Left colon (tissue), 2 donors: Measurements from ENCODE around the gene RBFOX2. TPM values are rescaled to one million over a fixed set of nuclear protein-coding genes. Genes with fewer than 3 reads are reported as not detected.

Source experiments
- ATAC-seq: fragments of 200-7000 bp; cut with Tn5 transposase; one replicate; pipeline ENCODE4 v1.9.1; 2020; ENCODE audit warnings: mild to moderate bottlenecking, moderate library complexity
- DNase-seq, 2 donors: peaks; one replicate each; pipeline ENCODE4 v3.0.0-alpha.2; 2020
- intact Hi-C, 2 donors: fragments of 100-400 bp; cut with DNase I in 1 of 2; cut with micrococcal nuclease in 1 of 2; formaldehyde crosslinking; loops; one replicate each; pipeline versions ENCODE4 v1.11.2 to v1.14.0; 2022; cut with DNase I, micrococcal nuclease
- total RNA-seq, 2 donors: library from RNA; stranded (reverse); fragmentation: NEBNext Ultra II Directional; extraction: Animal tissue kit (Norgen Biotek cat#: 25700); gene quantifications; one replicate each; pipeline ENCODE4 v1.2.1, GENCODE V29; 2021
- donor health status: DM: no; HTN: no; CAD: no.
- donor health status: DM: yes; HTN: yes; CAD: no.

The RBFOX2 gene
- total RNA-seq, 2 donors from 2014 or later: 34.3 to 48.8 TPM

GRCh38 chr22:35987487-35987886 lies 41.1 kb downstream of the RBFOX2 start:
- intact Hi-C loops: no loop called here
- ATAC-seq: no peak
- no peak for DNase-seq

GRCh38 chr22:35986088-35986487 lies 42.5 kb downstream of the RBFOX2 start:
- ATAC-seq: no peak
- intact Hi-C loops: no loop called here
- no peak for DNase-seq

- ATAC-seq (no peak), DNase-seq (no peak)
- intact Hi-C loops: no loop called here
Measured at GRCh38 chr22:35985371-35985770, 43.3 kb downstream of the RBFOX2 start.

GRCh38 chr22:35984183-35985175 lies 44.1 kb downstream of the RBFOX2 start:
- intact Hi-C loops: no loop called here
- ATAC-seq: no peak
- DNase-seq: no peak

GRCh38 chr22:35981900-35982299 lies 46.7 kb downstream of the RBFOX2 start:
- ATAC-seq: no peak
- no peak for DNase-seq
- intact Hi-C loops: no loop called here

- ATAC-seq (no peak), DNase-seq (no peak)
- intact Hi-C loops: no loop called here
Measured at GRCh38 chr22:35978889-35979288, 49.7 kb downstream of the RBFOX2 start.

- ATAC-seq (no peak), DNase-seq (no peak)
- intact Hi-C loops: no loop called here
Measured at GRCh38 chr22:35978201-35978600, 50.4 kb downstream of the RBFOX2 start.

- ATAC-seq: no peak
- intact Hi-C loops: no loop called here
- no peak for DNase-seq
Measured at GRCh38 chr22:35977136-35977535, 51.5 kb downstream of the RBFOX2 start.

- intact Hi-C loops: no loop called here
- DNase-seq (no peak), ATAC-seq (no peak)
Measured at GRCh38 chr22:35973388-35973787, 55.2 kb downstream of the RBFOX2 start.

GRCh38 chr22:35972559-35972958 lies 56.1 kb downstream of the RBFOX2 start:
- intact Hi-C loops: no loop called here
- DNase-seq (no peak), ATAC-seq (peak; percentile 15)

- intact Hi-C loops: no loop called here
- ATAC-seq (peak; percentile 36), DNase-seq (no peak)
Measured at GRCh38 chr22:35971456-35972119, 57.0 kb downstream of the RBFOX2 start.

GRCh38 chr22:35970616-35971455 lies 57.8 kb downstream of the RBFOX2 start:
- intact Hi-C loops: no loop called here
- no peak for DNase-seq
- ATAC-seq: peak; percentile 51

GRCh38 chr22:35967046-35967397 lies 61.6 kb downstream of the RBFOX2 start:
- ATAC-seq (no peak), DNase-seq (no peak)
- intact Hi-C loops: no loop called here

GRCh38 chr22:35966314-35967045 lies 62.1 kb downstream of the RBFOX2 start:
- DNase-seq (no peak), ATAC-seq (no peak)
- intact Hi-C loops: no loop called here

- DNase-seq: no peak
- ATAC-seq: no peak
- intact Hi-C loops: no loop called here
Measured at GRCh38 chr22:35963237-35963810, 65.3 kb downstream of the RBFOX2 start.

- DNase-seq: peak in 1 of 2 donors; percentile 21
- no peak for ATAC-seq
- intact Hi-C loops: no loop called here
Measured at GRCh38 chr22:35961480-35962295, 66.9 kb downstream of the RBFOX2 start.

- intact Hi-C loops: no loop called here
- no peak for ATAC-seq
- DNase-seq: no peak
Measured at GRCh38 chr22:35960854-35961253, 67.8 kb downstream of the RBFOX2 start.
